HepG2 (cell line): ENCODE measurements around the gene TPRN. TPM values are rescaled to one million over a fixed set of nuclear protein-coding genes. Genes with fewer than 3 reads are reported as not detected.

ENCODE experiments used
- AHR ChIP-seq: IDR thresholded peaks from 2 replicates; pipeline ENCODE4 v1.6.1; 2018; ENCODE audit warnings: missing genetic modification reagents, missing compliant biosample characterization
- GFI1 ChIP-seq: sonication (generic); formaldehyde crosslinking; IDR thresholded peaks from 2 replicates; pipeline ENCODE4 v1.5.0; 2020; ENCODE audit warnings: missing genetic modification reagents, mild to moderate bottlenecking, borderline replicate concordance
- HNRNPLL ChIP-seq: fragments of 200-400 bp; formaldehyde crosslinking; IDR thresholded peaks from 2 replicates; pipeline ENCODE4 v1.6.1; 2017; ENCODE audit warnings: mild to moderate bottlenecking, low read depth, low read length; ENCODE audit not compliant: poor library complexity, severe bottlenecking
- KLF9 ChIP-seq: IDR thresholded peaks from 2 replicates; pipeline ENCODE4 v1.6.1; 2016; ENCODE audit warnings: low read depth
- MAZ ChIP-seq, 2 experiments: sonication (generic) in 1 of 2; formaldehyde crosslinking in 1 of 2; IDR thresholded peaks; 2 replicates each; pipeline versions ENCODE4 v1.5.0 to v1.6.1; 2012 to 2020; ENCODE audit warnings: low read depth in 2 of 2, mild to moderate bottlenecking in 2 of 2, borderline replicate concordance in 1 of 2, improper control_type of control experiment in 1 of 2, low read length in 1 of 2, missing genetic modification reagents in 1 of 2, moderate library complexity in 1 of 2
- MEIS1 ChIP-seq: sonication (generic); formaldehyde crosslinking; IDR thresholded peaks from 2 replicates; pipeline ENCODE4 v1.9.0; 2021; ENCODE audit warnings: mild to moderate bottlenecking, missing genetic modification reagents, moderate library complexity, borderline replicate concordance
- STAT5B ChIP-seq: sonication (generic); formaldehyde crosslinking; IDR thresholded peaks from 2 replicates; pipeline ENCODE4 v1.4.0; 2020; ENCODE audit warnings: missing genetic modification reagents
- XRCC5 ChIP-seq: fragments of 200-400 bp; formaldehyde crosslinking; optimal IDR thresholded peaks from 2 replicates; pipeline ENCODE3; 2017; ENCODE audit warnings: mild to moderate bottlenecking, low read length
- ZNF234 ChIP-seq: sonication (generic); formaldehyde crosslinking; conservative IDR thresholded peaks from 2 replicates; pipeline ENCODE4 v1.5.1; 2020; ENCODE audit warnings: mild to moderate bottlenecking, missing genetic modification reagents
- ZNF263 ChIP-seq: sonication (generic); formaldehyde crosslinking; IDR thresholded peaks from 2 replicates; pipeline ENCODE4 v1.4.0; 2020; ENCODE audit warnings: missing genetic modification reagents
- ZNF296 ChIP-seq: sonication (generic); formaldehyde crosslinking; conservative IDR thresholded peaks from 2 replicates; pipeline ENCODE4 v1.5.0; 2020; ENCODE audit warnings: mild to moderate bottlenecking, missing genetic modification reagents
- ZNF335 ChIP-seq: sonication (generic); formaldehyde crosslinking; IDR thresholded peaks from 2 replicates; pipeline ENCODE4 v1.4.0; 2020; ENCODE audit warnings: missing genetic modification reagents
- ZNF607 ChIP-seq: sonication (generic); formaldehyde crosslinking; IDR thresholded peaks from 2 replicates; pipeline ENCODE4 v1.5.1; 2020; ENCODE audit warnings: missing genetic modification reagents, mild to moderate bottlenecking, borderline replicate concordance
- ZNF777 ChIP-seq: sonication (generic); formaldehyde crosslinking; IDR thresholded peaks from 2 replicates; pipeline ENCODE4 v1.4.0; 2020; ENCODE audit warnings: missing genetic modification reagents
- ZNF782 ChIP-seq: sonication (generic); formaldehyde crosslinking; IDR thresholded peaks from 2 replicates; pipeline ENCODE4 v1.4.0; 2020; ENCODE audit warnings: missing genetic modification reagents, mild to moderate bottlenecking, borderline replicate concordance
- ZNF790 ChIP-seq: sonication (generic); formaldehyde crosslinking; IDR thresholded peaks from 2 replicates; pipeline ENCODE4 v1.8.0; 2022; ENCODE audit warnings: missing genetic modification reagents, mild to moderate bottlenecking, borderline replicate concordance
- ZNF816 ChIP-seq: sonication (generic); formaldehyde crosslinking; IDR thresholded peaks from 2 replicates; pipeline ENCODE4 v1.8.0; 2022; ENCODE audit warnings: missing genetic modification reagents, mild to moderate bottlenecking, borderline replicate concordance
- polyA plus RNA-seq, 8 experiments: library from polyadenylated mRNA; depleted of rRNA in 3 of 8; stranded (reverse) in 7 of 8; unstranded in 1 of 8; fragments of >200 nt; fragmentation: Illumina TruSeq in 4 of 8; extraction: Trizol in 4 of 8; gene quantifications; 2 replicates each; pipeline versions ENCODE4 v1.2.1 to v1.2.3, GENCODE V29; 2011 to 2016; ENCODE audit warnings: low read depth in 4 of 8, missing spikeins in 1 of 8, mixed read lengths in 1 of 8; ENCODE audit not compliant: insufficient read depth in 1 of 8
- total RNA-seq, 5 experiments: library from RNA; depleted of rRNA; stranded (reverse); fragments of >200 nt; fragmentation: Illumina TruSeq; extraction: Trizol; gene quantifications; 2 replicates each; pipeline ENCODE4 v1.2.3, GENCODE V29; 2016; ENCODE audit warnings: low read depth in 1 of 5
- TF ChIP-seq, protein P1 (sequence below): sonication (generic); formaldehyde crosslinking; IDR thresholded peaks from 2 replicates; pipeline ENCODE4 v1.9.0; 2021; ENCODE audit warnings: missing genetic modification reagents, mild to moderate bottlenecking, borderline replicate concordance
- TF ChIP-seq, protein P2 (sequence below): sonication (generic); formaldehyde crosslinking; IDR thresholded peaks from 2 replicates; pipeline ENCODE4 v1.8.0; 2022; ENCODE audit warnings: low read depth, missing genetic modification reagents
- TF ChIP-seq, protein P3 (sequence below): IDR thresholded peaks from 2 replicates; pipeline ENCODE4 v1.6.1; 2016; ENCODE audit warnings: low read depth, borderline replicate concordance
- TF ChIP-seq, protein P4 (sequence below): sonication (generic); formaldehyde crosslinking; IDR thresholded peaks from 2 replicates; pipeline ENCODE4 v1.5.1; 2020; ENCODE audit warnings: mild to moderate bottlenecking, missing genetic modification reagents, moderate library complexity

The TPRN gene
- total and polyA plus RNA-seq, 2 of the 13 experiments (the other 11 are each of a cell fraction or from before 2014, with no cell fraction given) = 10.1 to 19.2 TPM

DNA sequence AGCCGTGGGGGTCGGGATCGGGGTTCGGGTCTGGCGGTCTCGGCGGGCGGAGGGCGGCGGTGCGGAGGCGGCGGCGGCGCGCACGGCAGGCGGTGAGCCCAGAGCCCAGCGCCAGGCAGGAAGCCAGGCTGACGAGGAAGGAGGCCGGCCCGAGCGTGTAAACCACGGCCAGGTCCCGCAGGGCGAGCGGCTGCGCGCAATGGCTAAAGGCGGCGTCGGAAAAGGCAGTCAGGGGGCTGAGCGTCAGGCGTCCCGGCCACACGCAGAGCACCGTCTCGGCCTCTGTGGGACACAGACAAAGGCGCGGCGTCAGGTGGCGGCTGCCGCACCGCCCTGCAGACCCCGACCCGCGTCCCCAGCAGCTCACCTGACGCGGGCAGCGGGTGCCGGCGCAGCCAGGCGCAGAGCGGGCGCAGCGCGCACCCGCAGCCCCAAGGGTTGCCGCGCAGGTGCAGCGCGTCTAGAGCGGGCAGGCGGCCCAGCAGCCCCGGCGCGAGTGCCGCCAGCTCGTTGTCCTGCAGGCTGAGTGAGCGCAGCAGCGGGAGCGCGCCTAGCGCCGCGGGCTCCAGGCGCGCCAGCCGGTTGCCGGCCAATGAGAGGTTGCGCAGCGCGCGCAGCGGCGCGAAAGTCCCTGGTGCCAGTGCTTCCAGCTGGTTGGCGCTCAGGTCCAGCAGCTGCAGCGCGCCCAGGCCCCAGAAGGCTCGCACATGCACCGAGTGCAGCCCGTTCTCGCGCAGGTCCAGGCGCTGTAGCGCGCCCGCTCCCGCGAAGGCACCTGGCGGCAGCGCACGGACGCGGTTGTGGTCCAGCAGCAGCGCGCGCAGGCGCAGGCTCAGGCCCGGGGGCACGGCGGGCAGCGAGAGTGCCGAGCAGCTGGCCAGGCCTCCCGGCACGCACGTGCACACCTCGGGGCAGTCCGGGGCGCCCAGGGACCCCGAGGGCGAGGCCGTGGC, 31.4 kb downstream of the TPRN start (continued):
- TF ChIP-seq KLF9 (CRISPR knock-in tag) = no peak
- TF ChIP-seq ZNF335 = no peak
- no peak for TF ChIP-seq MAZ (IDR thresholded peaks at IDR 0.05; ENCODE audit: borderline replicate concordance, low read depth, low read length)
- TF ChIP-seq MAZ (CRISPR knock-in tag; IDR thresholded peaks at IDR 0.05; ENCODE audit: low read depth) = 0 out of 2 replicates have a peak, but pooled peaks have one; percentile 16
- TF ChIP-seq, protein P1, sequence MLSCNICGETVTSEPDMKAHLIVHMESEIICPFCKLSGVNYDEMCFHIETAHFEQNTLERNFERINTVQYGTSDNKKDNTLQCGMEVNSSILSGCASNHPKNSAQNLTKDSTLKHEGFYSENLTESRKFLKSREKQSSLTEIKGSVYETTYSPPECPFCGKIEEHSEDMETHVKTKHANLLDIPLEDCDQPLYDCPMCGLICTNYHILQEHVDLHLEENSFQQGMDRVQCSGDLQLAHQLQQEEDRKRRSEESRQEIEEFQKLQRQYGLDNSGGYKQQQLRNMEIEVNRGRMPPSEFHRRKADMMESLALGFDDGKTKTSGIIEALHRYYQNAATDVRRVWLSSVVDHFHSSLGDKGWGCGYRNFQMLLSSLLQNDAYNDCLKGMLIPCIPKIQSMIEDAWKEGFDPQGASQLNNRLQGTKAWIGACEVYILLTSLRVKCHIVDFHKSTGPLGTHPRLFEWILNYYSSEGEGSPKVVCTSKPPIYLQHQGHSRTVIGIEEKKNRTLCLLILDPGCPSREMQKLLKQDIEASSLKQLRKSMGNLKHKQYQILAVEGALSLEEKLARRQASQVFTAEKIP (CRISPR knock-in tag) = no peak
- TF ChIP-seq ZNF782 = no peak
- TF ChIP-seq ZNF263 = no peak
- no peak for TF ChIP-seq GFI1 (CRISPR knock-in tag)
- 0 out of 2 replicates have a peak, but pooled peaks have one; percentile 45 for TF ChIP-seq ZNF790 (CRISPR knock-in tag)
- TF ChIP-seq AHR = no peak
- TF ChIP-seq, protein P2, sequence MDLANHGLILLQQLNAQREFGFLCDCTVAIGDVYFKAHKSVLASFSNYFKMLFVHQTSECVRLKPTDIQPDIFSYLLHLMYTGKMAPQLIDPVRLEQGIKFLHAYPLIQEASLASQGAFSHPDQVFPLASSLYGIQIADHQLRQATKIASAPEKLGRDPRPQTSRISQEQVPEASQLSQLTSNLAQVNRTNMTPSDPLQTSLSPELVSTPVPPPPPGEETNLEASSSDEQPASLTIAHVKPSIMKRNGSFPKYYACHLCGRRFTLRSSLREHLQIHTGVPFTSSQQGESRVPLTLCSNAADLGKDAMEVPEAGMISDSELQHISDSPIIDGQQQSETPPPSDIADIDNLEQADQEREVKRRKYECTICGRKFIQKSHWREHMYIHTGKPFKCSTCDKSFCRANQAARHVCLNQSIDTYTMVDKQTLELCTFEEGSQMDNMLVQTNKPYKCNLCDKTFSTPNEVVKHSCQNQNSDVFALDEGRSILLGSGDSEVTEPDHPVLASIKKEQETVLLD (CRISPR knock-in tag) = no peak
- 0 out of 2 replicates have a peak, but pooled peaks have one; percentile 28 for TF ChIP-seq ZNF607 (CRISPR knock-in tag)
- peak; percentile 85 for TF ChIP-seq HNRNPLL
- no peak for TF ChIP-seq ZNF816
- TF ChIP-seq XRCC5 = no peak
- TF ChIP-seq ZNF777 (CRISPR knock-in tag) = peak; percentile 81
- 0 out of 2 replicates have a peak, but pooled peaks have one; percentile 49 for TF ChIP-seq ZNF296 (CRISPR knock-in tag)
- no peak for TF ChIP-seq ZNF234 (CRISPR knock-in tag)
- TF ChIP-seq STAT5B (CRISPR knock-in tag) = no peak
- TF ChIP-seq, protein P3, sequence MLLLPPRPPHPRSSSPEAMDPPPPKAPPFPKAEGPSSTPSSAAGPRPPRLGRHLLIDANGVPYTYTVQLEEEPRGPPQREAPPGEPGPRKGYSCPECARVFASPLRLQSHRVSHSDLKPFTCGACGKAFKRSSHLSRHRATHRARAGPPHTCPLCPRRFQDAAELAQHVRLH (CRISPR knock-in tag) = no peak
- TF ChIP-seq, protein P4, sequence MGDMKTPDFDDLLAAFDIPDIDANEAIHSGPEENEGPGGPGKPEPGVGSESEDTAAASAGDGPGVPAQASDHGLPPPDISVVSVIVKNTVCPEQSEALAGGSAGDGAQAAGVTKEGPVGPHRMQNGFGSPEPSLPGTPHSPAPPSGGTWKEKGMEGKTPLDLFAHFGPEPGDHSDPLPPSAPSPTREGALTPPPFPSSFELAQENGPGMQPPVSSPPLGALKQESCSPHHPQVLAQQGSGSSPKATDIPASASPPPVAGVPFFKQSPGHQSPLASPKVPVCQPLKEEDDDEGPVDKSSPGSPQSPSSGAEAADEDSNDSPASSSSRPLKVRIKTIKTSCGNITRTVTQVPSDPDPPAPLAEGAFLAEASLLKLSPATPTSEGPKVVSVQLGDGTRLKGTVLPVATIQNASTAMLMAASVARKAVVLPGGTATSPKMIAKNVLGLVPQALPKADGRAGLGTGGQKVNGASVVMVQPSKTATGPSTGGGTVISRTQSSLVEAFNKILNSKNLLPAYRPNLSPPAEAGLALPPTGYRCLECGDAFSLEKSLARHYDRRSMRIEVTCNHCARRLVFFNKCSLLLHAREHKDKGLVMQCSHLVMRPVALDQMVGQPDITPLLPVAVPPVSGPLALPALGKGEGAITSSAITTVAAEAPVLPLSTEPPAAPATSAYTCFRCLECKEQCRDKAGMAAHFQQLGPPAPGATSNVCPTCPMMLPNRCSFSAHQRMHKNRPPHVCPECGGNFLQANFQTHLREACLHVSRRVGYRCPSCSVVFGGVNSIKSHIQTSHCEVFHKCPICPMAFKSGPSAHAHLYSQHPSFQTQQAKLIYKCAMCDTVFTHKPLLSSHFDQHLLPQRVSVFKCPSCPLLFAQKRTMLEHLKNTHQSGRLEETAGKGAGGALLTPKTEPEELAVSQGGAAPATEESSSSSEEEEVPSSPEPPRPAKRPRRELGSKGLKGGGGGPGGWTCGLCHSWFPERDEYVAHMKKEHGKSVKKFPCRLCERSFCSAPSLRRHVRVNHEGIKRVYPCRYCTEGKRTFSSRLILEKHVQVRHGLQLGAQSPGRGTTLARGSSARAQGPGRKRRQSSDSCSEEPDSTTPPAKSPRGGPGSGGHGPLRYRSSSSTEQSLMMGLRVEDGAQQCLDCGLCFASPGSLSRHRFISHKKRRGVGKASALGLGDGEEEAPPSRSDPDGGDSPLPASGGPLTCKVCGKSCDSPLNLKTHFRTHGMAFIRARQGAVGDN (CRISPR knock-in tag) = peak; percentile 83
- TF ChIP-seq MEIS1 (CRISPR knock-in tag) = no peak
